Neural cell (in vitro differentiated cells): ENCODE results near the gene ADGRG1. TPM values are rescaled to one million over a fixed set of nuclear protein-coding genes. Genes with fewer than 3 reads are reported as not detected.

Experiments used
- H2AFZ ChIP-seq: fragments of 200-600, 300-800 bp; sonication (generic), shearing (Covaris generic); 2 replicates; pipeline ENCODE4 v1.6.0; 2014; ENCODE audit warnings: low read depth, mild to moderate bottlenecking, antibody characterized with exemption, low read length, moderate library complexity
- H3F3A ChIP-seq: fragments of 200-600 bp; shearing (Covaris generic); 2 replicates; pipeline ENCODE4 v1.6.1; 2016; ENCODE audit warnings: mild to moderate bottlenecking, moderate library complexity, mixed read lengths, antibody characterized with exemption, low read length; ENCODE audit not compliant: insufficient read depth, poor library complexity, severe bottlenecking
- H3K27ac ChIP-seq: fragments of 200-600, 300-800 bp; sonication (generic), shearing (Covaris generic); 2 replicates; pipeline ENCODE4 v1.5.1; 2014; ENCODE audit warnings: mild to moderate bottlenecking, low read length, moderate library complexity
- H3K27me3 ChIP-seq: fragments of 300-800, 200-600 bp; sonication (generic), shearing (Covaris generic); 2 replicates; pipeline ENCODE4 v1.6.0; 2014; ENCODE audit warnings: mild to moderate bottlenecking, low read depth, low read length, moderate library complexity; ENCODE audit not compliant: insufficient read depth
- H3K36me3 ChIP-seq: fragments of 300-800, 200-600 bp; sonication (generic), shearing (Covaris generic); 2 replicates; pipeline ENCODE4 v1.5.1; 2014; ENCODE audit warnings: mild to moderate bottlenecking, antibody characterized with exemption, low read length, moderate library complexity; ENCODE audit not compliant: insufficient read depth
- H3K4me2 ChIP-seq: fragments of 300-800, 200-600 bp; sonication (generic), shearing (Covaris generic); 2 replicates; pipeline ENCODE4 v1.6.0; 2014; ENCODE audit warnings: mild to moderate bottlenecking, low read length
- H3K4me3 ChIP-seq: fragments of 300-800, 200-600 bp; sonication (generic), shearing (Covaris generic); 2 replicates; pipeline ENCODE4 v1.5.1; 2014; ENCODE audit warnings: mild to moderate bottlenecking, low read length, moderate library complexity
- H3K79me2 ChIP-seq: fragments of 200-600 bp; shearing (Covaris generic); replicated peaks from 2 replicates; pipeline ENCODE4 v1.6.0; 2014; ENCODE audit warnings: mild to moderate bottlenecking, low read length, moderate library complexity; ENCODE audit not compliant: insufficient read depth
- H3K9ac ChIP-seq: fragments of 300-800, 200-600 bp; sonication (generic), shearing (Covaris generic); 2 replicates; pipeline ENCODE4 v1.6.1; 2016; ENCODE audit warnings: mild to moderate bottlenecking, low read length, mixed read lengths
- H3K9me2 ChIP-seq: fragments of 200-600 bp; shearing (Covaris generic); 2 replicates; pipeline ENCODE4 v1.6.1; 2016; ENCODE audit warnings: mild to moderate bottlenecking, low read length, mixed read lengths; ENCODE audit not compliant: insufficient read depth
- H3K9me3 ChIP-seq: fragments of 200-600, 300-800 bp; sonication (generic), shearing (Covaris generic); 2 replicates; pipeline ENCODE4 v1.6.1; 2016; ENCODE audit warnings: mild to moderate bottlenecking, mixed run types, low read length, moderate library complexity, mixed read lengths
- H4K20me1 ChIP-seq: fragments of 200-600 bp; shearing (Covaris generic); 2 replicates; pipeline ENCODE4 v1.6.1; 2016; ENCODE audit warnings: mild to moderate bottlenecking, mixed run types; ENCODE audit not compliant: insufficient read depth
- CTCF ChIP-seq: fragments of 450-650 bp; IDR thresholded peaks from 2 replicates; pipeline ENCODE4 v1.5.1; 2014; ENCODE audit warnings: antibody characterized with exemption, mild to moderate bottlenecking, moderate library complexity; ENCODE audit not compliant: poor library complexity, severe bottlenecking
- EP300 ChIP-seq: fragments of 450-650 bp; conservative IDR thresholded peaks from 2 replicates; pipeline ENCODE4 v1.6.1; 2014; ENCODE audit warnings: antibody characterized with exemption, mild to moderate bottlenecking, moderate library complexity; ENCODE audit not compliant: poor library complexity, severe bottlenecking
- EZH2 ChIP-seq: fragments of 200-600, 300-800 bp; shearing (Covaris generic), sonication (generic); IDR thresholded peaks from 2 replicates; pipeline ENCODE4 v1.6.1; 2014; ENCODE audit warnings: antibody characterized with exemption, low read length, borderline replicate concordance, mild to moderate bottlenecking; ENCODE audit not compliant: insufficient read depth, poor library complexity, severe bottlenecking
- MXI1 ChIP-seq: fragments of 450-650 bp; conservative IDR thresholded peaks from 2 replicates; pipeline ENCODE4 v1.6.1; 2014; ENCODE audit warnings: antibody characterized with exemption, mild to moderate bottlenecking; ENCODE audit not compliant: poor library complexity, severe bottlenecking
- POLR2AphosphoS5 ChIP-seq: IDR thresholded peaks from 2 replicates; pipeline ENCODE4 v1.6.1; 2012
- REST ChIP-seq: IDR thresholded peaks from 2 replicates; pipeline ENCODE4 v1.6.1; 2012; ENCODE audit warnings: borderline replicate concordance
- SMC3 ChIP-seq: fragments of 450-650 bp; conservative IDR thresholded peaks from 2 replicates; pipeline ENCODE4 v1.6.1; 2014; ENCODE audit warnings: antibody characterized with exemption, mild to moderate bottlenecking, moderate library complexity; ENCODE audit not compliant: poor library complexity
- TAF1 ChIP-seq: IDR thresholded peaks from 2 replicates; pipeline ENCODE4 v1.6.1; 2012; ENCODE audit warnings: low read depth
- polyA plus RNA-seq: library from polyadenylated mRNA; depleted of rRNA; stranded (reverse); fragments of >200 nt; gene quantifications from 2 replicates; pipeline ENCODE4 v1.2.3, GENCODE V29; 2014

The ADGRG1 gene
- polyA plus RNA-seq, 1 donor from 2014 or later: 86.8 TPM

- H2AFZ ChIP-seq: no peak overlapping the region
Observed at GRCh38 chr16:57675741-57676551, 47.5 kb downstream of the ADGRG1 start.

GRCh38 chr16:57676553-57677085 is 48.2 kb downstream of the ADGRG1 start:
- H4K20me1 ChIP-seq: no peaks in the 10 kb centered on the region
- H3K4me2 ChIP-seq: no peak overlapping the region
- H2AFZ ChIP-seq: no peak overlapping the region
- H3K4me3 ChIP-seq: no peak overlapping the region
- no peak overlapping the region for H3K9ac ChIP-seq
- TF ChIP-seq REST (no peak), EP300 (no peak)
- H3K36me3 ChIP-seq: no peaks in the 10 kb centered on the region
- H3K9me3 ChIP-seq: no peaks in the 10 kb centered on the region
- H3K27ac ChIP-seq: no peak overlapping the region
- H3K27me3 ChIP-seq: no peaks in the 10 kb centered on the region
- no peaks in the 10 kb centered on the region for H3K79me2 ChIP-seq
- H3K9me2 ChIP-seq: no peaks in the 10 kb centered on the region
- H3F3A ChIP-seq: no peaks in the 10 kb centered on the region

More at GRCh38 chr16:57675741-57676551, 47.5 kb downstream of the ADGRG1 start:
- H4K20me1 ChIP-seq: no peaks in the 10 kb centered on the region
- no peak overlapping the region for H3K9ac ChIP-seq
- H3K4me2 ChIP-seq: no peak overlapping the region
- H3K27ac ChIP-seq: no peak overlapping the region
- H3K9me3 ChIP-seq: no peaks in the 10 kb centered on the region
- H3F3A ChIP-seq: no peaks in the 10 kb centered on the region
- no peak overlapping the region for H3K4me3 ChIP-seq
- H3K36me3 ChIP-seq: no peaks in the 10 kb centered on the region
- no peaks in the 10 kb centered on the region for H3K79me2 ChIP-seq
- H3K27me3 ChIP-seq: no peaks in the 10 kb centered on the region
- TF ChIP-seq EZH2 (no peak), SMC3 (no peak), POLR2AphosphoS5 (no peak), MXI1 (no peak), TAF1 (no peak)
- H3K9me2 ChIP-seq: no peaks in the 10 kb centered on the region

GRCh38 chr16:57677622-57678369 is 49.4 kb downstream of the ADGRG1 start:
- H3K27me3 ChIP-seq: no peaks in the 10 kb centered on the region

More at GRCh38 chr16:57677622-57678369, 49.4 kb downstream of the ADGRG1 start:
- no peaks in the 10 kb centered on the region for H3F3A ChIP-seq
- H3K36me3 ChIP-seq: no peaks in the 10 kb centered on the region
- no peak overlapping the region for H3K27ac ChIP-seq
- no peaks in the 10 kb centered on the region for H3K79me2 ChIP-seq
- no peaks in the 10 kb centered on the region for H3K9me3 ChIP-seq
- H3K9me2 ChIP-seq: no peaks in the 10 kb centered on the region
- H3K4me3 ChIP-seq: no peak overlapping the region
- H4K20me1 ChIP-seq: no peaks in the 10 kb centered on the region
- H3K9ac ChIP-seq: no peak overlapping the region
- H3K4me2 ChIP-seq: no peak overlapping the region
- H2AFZ ChIP-seq: no peak overlapping the region
- TF ChIP-seq EP300 (no peak), REST (no peak), EZH2 (no peak), CTCF (no peak), TAF1 (no peak)
